ENCODE measurements around the gene SNX9.

Gene SNX9

DNA sequence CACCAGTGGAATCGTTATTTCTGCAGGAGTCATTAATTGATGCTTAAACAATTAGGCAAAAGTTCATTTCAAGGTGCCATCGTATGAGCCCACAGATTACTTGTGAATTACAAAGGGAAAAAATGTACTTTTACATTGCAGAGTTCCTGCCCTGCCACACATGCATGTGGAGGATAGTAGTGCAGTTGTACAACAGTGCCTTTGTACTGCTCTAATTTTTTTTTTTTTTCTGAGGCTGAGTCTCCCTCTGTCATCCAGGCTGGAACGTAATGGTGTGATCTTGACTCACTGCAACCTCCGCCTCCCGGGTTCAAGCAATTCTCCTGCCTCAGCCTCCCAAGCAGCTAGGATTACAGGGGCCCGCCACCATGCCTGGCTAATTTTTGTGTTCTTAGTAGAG is 132.6 kb downstream of the SNX9 start:
- no peak overlapping the region for H3K4me2 ChIP-seq (ENCODE audit: low read length)
- no peak overlapping the region for H3K27ac ChIP-seq (ENCODE audit: low read length)
- H2AFZ ChIP-seq (ENCODE audit: low read depth, low read length) = no peak overlapping the region
- H3K36me3 ChIP-seq (replicated peaks; ENCODE audit: low read depth, low read length) = no peaks in the 10 kb centered on the region
- H3K27me3 ChIP-seq (ENCODE audit: low read depth, low read length) = peaks cover 5% of the 10 kb centered on the region; the same call in 1 of the 2 replicates
- no peaks in the 10 kb centered on the region for H4K20me1 ChIP-seq (ENCODE audit: insufficient read depth, low read length)
- TF ChIP-seq, protein P1, sequence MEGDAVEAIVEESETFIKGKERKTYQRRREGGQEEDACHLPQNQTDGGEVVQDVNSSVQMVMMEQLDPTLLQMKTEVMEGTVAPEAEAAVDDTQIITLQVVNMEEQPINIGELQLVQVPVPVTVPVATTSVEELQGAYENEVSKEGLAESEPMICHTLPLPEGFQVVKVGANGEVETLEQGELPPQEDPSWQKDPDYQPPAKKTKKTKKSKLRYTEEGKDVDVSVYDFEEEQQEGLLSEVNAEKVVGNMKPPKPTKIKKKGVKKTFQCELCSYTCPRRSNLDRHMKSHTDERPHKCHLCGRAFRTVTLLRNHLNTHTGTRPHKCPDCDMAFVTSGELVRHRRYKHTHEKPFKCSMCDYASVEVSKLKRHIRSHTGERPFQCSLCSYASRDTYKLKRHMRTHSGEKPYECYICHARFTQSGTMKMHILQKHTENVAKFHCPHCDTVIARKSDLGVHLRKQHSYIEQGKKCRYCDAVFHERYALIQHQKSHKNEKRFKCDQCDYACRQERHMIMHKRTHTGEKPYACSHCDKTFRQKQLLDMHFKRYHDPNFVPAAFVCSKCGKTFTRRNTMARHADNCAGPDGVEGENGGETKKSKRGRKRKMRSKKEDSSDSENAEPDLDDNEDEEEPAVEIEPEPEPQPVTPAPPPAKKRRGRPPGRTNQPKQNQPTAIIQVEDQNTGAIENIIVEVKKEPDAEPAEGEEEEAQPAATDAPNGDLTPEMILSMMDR (IDR thresholded peaks at IDR 0.05; ENCODE audit: low read depth, low read length) = no peak
- TF ChIP-seq EZH2phosphoT487 (IDR thresholded peaks at IDR 0.05; ENCODE audit: low read depth) = no peak
- H3K9me3 ChIP-seq (ENCODE audit: insufficient read depth, low read length) = no peaks in the 10 kb centered on the region
- peaks cover 9% of the 10 kb centered on the region for H3K4me1 ChIP-seq (ENCODE audit: low read length)
- H3K9ac ChIP-seq (ENCODE audit: low read length) = no peak overlapping the region
- H3K4me3 ChIP-seq (ENCODE audit: low read length) = no peak overlapping the region
- H3K79me2 ChIP-seq (ENCODE audit: low read length) = no peaks in the 10 kb centered on the region

GRCh38 chr6:157956171-157956730 is 133.2 kb downstream of the SNX9 start:
- H3K27ac ChIP-seq (ENCODE audit: low read length) = no peak overlapping the region
- H3K79me2 ChIP-seq (ENCODE audit: low read length) = no peaks in the 10 kb centered on the region
- H3K9ac ChIP-seq (ENCODE audit: low read length) = no peak overlapping the region
- H3K9me3 ChIP-seq (ENCODE audit: insufficient read depth, low read length) = no peaks in the 10 kb centered on the region
- TF ChIP-seq EZH2phosphoT487 (IDR thresholded peaks at IDR 0.05; ENCODE audit: low read depth) = no peak
- TF ChIP-seq, protein P1 (IDR thresholded peaks at IDR 0.05; ENCODE audit: low read depth, low read length) = no peak
- no peak overlapping the region for H3K4me3 ChIP-seq (ENCODE audit: low read length)
- peaks cover 5% of the 10 kb centered on the region; the same call in 1 of the 2 replicates for H3K27me3 ChIP-seq (ENCODE audit: low read depth, low read length)
- H2AFZ ChIP-seq (ENCODE audit: low read depth, low read length) = no peak overlapping the region
- H3K36me3 ChIP-seq (replicated peaks; ENCODE audit: low read depth, low read length) = no peaks in the 10 kb centered on the region
- no peak overlapping the region for H3K4me2 ChIP-seq (ENCODE audit: low read length)
- peaks cover 9% of the 10 kb centered on the region for H3K4me1 ChIP-seq (ENCODE audit: low read length)
- H4K20me1 ChIP-seq (ENCODE audit: insufficient read depth, low read length) = no peaks in the 10 kb centered on the region

DNA sequence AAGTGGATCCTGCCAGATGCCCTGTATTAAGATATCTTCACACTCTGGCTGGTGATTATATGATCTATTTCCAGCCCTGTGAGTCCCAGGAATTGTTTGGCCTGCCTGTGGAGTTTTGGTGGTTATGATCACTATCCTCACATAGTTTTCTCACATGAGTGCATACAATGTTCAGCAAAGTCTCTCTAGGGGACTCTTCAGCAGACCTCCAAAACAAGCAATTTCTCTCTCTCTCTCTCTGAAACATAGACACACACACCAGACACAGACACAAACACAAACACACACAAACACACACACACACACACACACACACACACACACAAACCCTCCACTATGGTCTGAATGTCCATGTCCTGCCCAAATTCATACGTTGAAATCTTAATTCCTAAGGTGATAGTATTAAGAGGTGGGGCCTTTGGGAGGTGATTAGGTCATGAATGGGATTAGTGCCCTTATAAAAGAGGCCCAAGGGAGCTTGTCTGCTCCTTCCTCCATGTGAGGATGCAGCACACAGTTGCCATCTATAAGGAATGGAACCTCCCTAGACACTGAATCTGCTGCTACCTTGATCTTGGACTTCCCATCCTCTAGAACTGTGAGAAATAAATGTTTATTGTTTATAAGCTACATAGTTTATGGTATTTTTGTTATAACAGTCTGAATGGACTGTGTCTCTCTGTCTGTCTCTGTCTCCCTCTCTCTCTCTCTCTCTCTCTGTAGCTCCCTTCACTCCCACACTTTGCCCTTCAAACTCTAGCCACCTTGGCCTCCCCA is 136.6 kb downstream of the SNX9 start:
- no peaks in the 10 kb centered on the region for H4K20me1 ChIP-seq (ENCODE audit: insufficient read depth, low read length)
- H3K27me3 ChIP-seq (ENCODE audit: low read depth, low read length) = no peaks in the 10 kb centered on the region
- no peaks in the 10 kb centered on the region for H3K9me3 ChIP-seq (ENCODE audit: insufficient read depth, low read length)
- H3K4me1 ChIP-seq (ENCODE audit: low read length) = no peaks in the 10 kb centered on the region
- no peaks in the 10 kb centered on the region for H3K79me2 ChIP-seq (ENCODE audit: low read length)
- H3K9ac ChIP-seq (ENCODE audit: low read length) = no peak overlapping the region
- no peak overlapping the region for H2AFZ ChIP-seq (ENCODE audit: low read depth, low read length)
- TF ChIP-seq EZH2phosphoT487 (IDR thresholded peaks at IDR 0.05; ENCODE audit: low read depth) = no peak
- TF ChIP-seq, protein P1 (IDR thresholded peaks at IDR 0.05; ENCODE audit: low read depth, low read length) = no peak
- no peak overlapping the region for H3K27ac ChIP-seq (ENCODE audit: low read length)
- no peak overlapping the region for H3K4me2 ChIP-seq (ENCODE audit: low read length)
- H3K4me3 ChIP-seq (ENCODE audit: low read length) = no peak overlapping the region
- no peaks in the 10 kb centered on the region for H3K36me3 ChIP-seq (replicated peaks; ENCODE audit: low read depth, low read length)

- H3K9me3 ChIP-seq (ENCODE audit: insufficient read depth, low read length) = no peaks in the 10 kb centered on the region
- H3K36me3 ChIP-seq (replicated peaks; ENCODE audit: low read depth, low read length) = no peaks in the 10 kb centered on the region
- H4K20me1 ChIP-seq (ENCODE audit: insufficient read depth, low read length) = no peaks in the 10 kb centered on the region
- H3K4me1 ChIP-seq (ENCODE audit: low read length) = no peaks in the 10 kb centered on the region
- no peak overlapping the region for H3K9ac ChIP-seq (ENCODE audit: low read length)
- no peaks in the 10 kb centered on the region for H3K79me2 ChIP-seq (ENCODE audit: low read length)
- H2AFZ ChIP-seq (ENCODE audit: low read depth, low read length) = no peak overlapping the region
- H3K4me3 ChIP-seq (ENCODE audit: low read length) = no peak overlapping the region
- no peak overlapping the region for H3K4me2 ChIP-seq (ENCODE audit: low read length)
- TF ChIP-seq EZH2phosphoT487 (IDR thresholded peaks at IDR 0.05; ENCODE audit: low read depth) = no peak
- TF ChIP-seq, protein P1 (IDR thresholded peaks at IDR 0.05; ENCODE audit: low read depth, low read length) = no peak
- H3K27me3 ChIP-seq (ENCODE audit: low read depth, low read length) = no peaks in the 10 kb centered on the region
- H3K27ac ChIP-seq (ENCODE audit: low read length) = no peak overlapping the region
These were observed 138.2 kb downstream of the SNX9 start for GRCh38 chr6:157961153-157961831.

Measured in OCI-LY3 (cell line).